ENCODE data around the gene VPS37B.

- peak in 1 of 7 experiments; percentile 10 for TF ChIP-seq CTCF (IDR thresholded peaks at IDR 0.05)
- peak; percentile 98 to 99 (median 98) for TF ChIP-seq POLR2AphosphoS5 (IDR thresholded peaks at IDR 0.05)
- TF ChIP-seq POLR2A (IDR thresholded peaks at IDR 0.05): peak in 1 of 4 donors; percentile 81
- TF ChIP-seq EP300 (IDR thresholded peaks at IDR 0.05): peak; percentile 53
These were observed at the start of gene VPS37B for GRCh38 chr12:122895704-122896636.

All from stomach (tissue), 4 donors.